HG02973 (cell line): ENCODE data around the gene FGD3.
"Not testable (repeated sequence)": the region's sequence is repeated elsewhere in the genome, so short reads cannot be mapped to it uniquely, and the experiment has no call there.

ENCODE experiments used
- ATAC-seq: cut with Tn5 transposase; IDR thresholded peaks from one replicate; pipeline ENCODE4 v1.9.1; 2021; ENCODE audit warnings: moderate library complexity; ENCODE audit not compliant: unreplicated experiment

Gene FGD3

GRCh38 chr9:93007529-93008058 is 60.3 kb downstream of the FGD3 start:
- ATAC-seq = no peak

DNA sequence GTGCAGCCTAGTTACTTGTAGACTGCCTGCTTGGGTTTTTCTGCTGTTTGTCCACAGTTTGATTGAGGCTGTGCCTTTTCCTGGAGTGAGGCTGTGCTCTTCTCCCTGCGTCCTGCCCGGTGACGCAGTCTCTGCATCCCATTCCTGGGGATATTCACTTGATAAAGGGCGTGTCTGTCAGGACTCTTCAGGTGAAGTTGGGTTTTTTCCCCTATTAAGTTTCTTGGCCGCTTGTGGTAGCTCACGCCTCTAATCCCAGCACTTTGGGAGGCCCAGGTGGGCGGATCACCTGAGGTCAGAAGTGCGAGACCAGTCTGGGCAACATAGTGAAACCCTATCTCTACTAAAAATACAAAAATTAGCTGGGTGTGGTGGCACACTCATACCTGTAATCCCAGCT is 61.1 kb downstream of the FGD3 start:
- no peak for ATAC-seq

DNA sequence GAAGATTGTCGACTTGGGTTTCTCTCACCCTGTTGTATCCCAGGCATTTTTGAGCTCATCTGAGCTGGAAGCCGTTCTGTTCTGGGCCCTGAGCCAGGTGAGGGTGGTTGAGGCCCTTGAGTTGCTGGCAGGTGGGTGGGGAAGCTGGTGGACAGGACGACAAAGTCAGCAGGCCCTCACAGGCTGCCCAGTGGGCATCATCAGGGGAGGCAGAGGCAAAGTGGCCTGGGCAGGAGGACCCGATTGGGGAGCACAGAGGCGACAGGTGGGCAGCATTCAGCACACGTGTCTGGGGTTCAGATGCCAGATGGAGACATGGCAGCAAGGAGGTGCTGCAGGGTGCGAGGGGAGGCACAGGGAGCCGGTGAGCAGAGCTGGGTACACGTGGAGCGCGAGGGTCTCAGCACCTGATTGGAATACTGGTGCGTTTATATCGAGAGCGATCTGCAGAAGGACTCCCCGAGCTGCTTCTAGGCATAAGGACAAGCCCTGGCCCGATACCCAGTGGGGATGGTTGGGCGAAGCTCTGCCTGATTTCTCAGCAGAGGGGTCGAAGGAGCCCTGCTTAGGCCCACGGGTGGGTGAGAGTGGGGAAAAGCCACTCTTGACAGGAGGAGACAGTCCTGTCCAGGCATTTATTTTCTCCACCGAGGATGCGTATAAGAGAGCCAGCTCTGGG is 62.2 kb downstream of the FGD3 start:
- ATAC-seq = no peak

DNA sequence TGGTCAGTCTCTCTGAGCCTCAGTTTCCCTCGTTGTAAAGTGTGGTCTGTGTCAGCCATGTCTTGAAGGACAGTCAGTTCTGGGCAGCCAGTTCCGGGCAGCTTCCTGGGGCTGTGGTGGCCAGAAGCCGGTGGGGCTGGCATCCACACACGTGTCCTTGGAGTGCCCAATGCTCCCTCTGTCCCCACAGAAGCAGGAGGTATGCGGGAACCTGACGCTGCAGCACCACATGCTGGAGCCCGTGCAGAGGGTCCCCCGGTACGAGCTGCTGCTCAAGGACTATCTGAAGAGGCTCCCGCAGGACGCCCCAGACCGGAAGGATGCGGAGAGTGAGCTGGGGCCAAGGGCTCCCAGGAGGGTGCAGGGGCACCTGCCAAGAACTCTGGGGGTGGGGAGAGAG is 62.7 kb downstream of the FGD3 start:
- no peak for ATAC-seq

- no peak for ATAC-seq
These were observed 63.4 kb downstream of the FGD3 start for GRCh38 chr9:93010704-93011103.

- ATAC-seq = no peak
These were observed 63.8 kb downstream of the FGD3 start for GRCh38 chr9:93011114-93011513.

GRCh38 chr9:93012963-93013855 is 65.9 kb downstream of the FGD3 start:
- no peak for ATAC-seq

GRCh38 chr9:93013856-93014582 is 66.7 kb downstream of the FGD3 start:
- no peak for ATAC-seq

DNA sequence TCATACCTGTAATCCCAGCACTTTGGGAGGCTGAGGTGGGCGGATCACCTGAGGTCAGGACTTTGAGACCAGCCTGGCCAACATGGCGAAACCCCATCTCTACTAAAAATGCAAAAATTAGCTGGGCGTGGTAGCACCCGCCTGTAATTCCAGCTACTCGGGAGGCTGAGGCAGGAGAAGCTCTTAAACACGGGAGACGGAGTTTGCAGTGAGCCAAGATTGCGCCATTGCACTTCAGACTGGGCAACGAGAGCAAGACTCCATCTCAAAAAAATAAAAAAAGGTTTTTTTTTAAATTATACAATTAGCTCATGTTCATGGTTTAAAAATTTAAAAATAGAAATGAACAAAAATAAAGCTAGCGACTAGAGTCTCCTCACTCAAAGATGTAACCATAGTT is 67.9 kb downstream of the FGD3 start:
- not testable (repeated sequence) for ATAC-seq

DNA sequence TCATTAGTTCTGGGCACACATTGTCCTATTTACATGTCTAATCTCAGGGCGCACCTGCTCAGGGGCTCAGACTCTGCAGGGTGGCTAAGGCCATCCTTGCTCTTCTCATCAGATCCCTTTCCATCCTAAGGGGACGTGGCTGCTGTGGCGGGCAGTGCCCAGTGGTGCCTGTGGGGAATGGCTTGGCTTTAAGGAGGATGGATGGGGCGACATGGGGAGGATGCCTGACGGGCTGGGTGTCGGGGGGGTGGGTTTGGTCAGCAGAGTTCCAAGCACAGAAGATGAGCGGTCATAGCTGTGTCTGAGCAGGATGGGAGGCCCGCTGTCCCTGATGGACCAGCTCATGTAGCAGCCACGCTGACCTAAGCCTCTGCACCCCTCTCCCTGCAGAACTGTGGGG is 70.3 kb downstream of the FGD3 start:
- no peak for ATAC-seq

DNA sequence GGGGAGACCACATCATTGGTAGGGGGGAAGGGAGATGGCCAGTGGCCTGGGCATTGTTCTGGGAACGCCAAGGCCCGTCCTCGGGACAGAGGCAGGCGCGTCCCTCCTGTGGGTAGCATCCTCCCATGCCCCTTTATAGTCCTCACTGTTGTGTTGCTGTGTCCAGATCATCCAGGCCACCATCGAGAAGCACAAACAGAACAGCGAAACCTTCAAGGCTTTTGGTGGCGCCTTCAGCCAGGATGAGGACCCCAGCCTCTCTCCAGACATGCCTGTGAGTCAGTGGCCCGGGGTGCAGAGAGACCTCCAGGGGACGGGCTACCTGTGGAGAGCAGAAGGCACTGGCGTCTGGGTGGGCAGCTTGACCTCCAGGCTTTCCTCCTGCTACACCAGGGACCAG is 72.8 kb downstream of the FGD3 start:
- ATAC-seq = no peak

DNA sequence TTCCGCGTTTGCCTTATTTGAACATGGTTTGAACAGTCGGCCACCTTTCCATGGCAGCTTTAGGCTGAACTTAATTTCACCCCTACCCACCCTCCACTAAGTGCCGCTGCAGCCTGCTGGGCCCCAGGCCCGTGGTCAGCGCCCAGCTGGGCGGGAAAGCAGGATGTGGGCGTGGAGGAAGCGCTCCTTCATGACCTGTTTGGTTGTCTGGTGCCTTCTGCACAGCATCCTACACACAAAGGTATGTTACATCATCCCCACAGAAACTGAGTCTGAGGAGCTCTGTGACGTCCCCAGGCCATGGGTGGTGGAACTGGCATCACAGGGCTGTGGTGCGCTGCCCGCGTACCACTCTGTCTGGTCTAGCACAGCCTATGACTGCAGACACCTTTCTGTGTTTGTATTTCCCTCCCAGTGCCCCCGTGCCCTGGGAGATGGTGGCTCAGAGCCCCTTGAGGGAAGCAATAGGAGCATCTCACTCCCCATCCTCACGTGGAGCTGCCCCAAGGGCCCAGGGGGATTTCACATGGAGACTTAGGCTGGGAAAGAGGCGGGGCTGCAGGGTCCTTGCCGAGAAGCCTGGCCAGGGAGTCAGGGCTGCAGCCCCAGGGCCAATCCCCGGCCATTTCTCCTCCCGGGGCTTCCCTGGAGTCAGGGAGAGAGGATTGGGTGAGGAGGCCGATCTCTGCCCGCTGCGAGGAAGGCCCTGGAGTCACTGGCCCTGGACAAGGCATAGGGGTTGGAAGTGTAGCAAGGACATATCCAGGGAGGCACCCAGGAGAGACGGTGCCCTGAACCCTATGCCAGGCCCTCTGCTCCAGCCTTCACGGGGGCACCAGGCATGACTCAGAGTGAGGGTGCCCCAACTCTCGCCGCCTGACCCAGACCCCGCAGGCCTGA is 73.7 kb downstream of the FGD3 start:
- ATAC-seq = no peak

DNA sequence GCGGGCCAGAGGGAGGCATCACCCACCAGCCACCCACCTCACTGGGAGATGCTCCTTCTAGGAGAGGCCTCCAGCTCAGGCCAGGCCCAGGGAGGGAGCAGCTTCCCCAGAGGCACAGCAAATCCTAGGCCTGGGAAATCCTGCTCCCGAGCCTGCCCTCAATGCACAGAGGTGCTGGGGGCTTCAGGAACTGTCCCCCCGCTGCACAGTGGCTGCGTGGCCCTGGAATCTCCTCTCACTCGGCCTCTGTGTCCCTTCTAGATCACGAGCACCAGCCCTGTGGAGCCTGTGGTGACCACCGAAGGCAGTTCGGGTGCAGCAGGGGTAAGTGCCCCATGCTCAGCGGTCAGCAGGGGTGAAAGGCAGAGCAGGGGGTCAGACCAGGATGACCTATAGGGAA is 74.7 kb downstream of the FGD3 start:
- ATAC-seq = no peak

DNA sequence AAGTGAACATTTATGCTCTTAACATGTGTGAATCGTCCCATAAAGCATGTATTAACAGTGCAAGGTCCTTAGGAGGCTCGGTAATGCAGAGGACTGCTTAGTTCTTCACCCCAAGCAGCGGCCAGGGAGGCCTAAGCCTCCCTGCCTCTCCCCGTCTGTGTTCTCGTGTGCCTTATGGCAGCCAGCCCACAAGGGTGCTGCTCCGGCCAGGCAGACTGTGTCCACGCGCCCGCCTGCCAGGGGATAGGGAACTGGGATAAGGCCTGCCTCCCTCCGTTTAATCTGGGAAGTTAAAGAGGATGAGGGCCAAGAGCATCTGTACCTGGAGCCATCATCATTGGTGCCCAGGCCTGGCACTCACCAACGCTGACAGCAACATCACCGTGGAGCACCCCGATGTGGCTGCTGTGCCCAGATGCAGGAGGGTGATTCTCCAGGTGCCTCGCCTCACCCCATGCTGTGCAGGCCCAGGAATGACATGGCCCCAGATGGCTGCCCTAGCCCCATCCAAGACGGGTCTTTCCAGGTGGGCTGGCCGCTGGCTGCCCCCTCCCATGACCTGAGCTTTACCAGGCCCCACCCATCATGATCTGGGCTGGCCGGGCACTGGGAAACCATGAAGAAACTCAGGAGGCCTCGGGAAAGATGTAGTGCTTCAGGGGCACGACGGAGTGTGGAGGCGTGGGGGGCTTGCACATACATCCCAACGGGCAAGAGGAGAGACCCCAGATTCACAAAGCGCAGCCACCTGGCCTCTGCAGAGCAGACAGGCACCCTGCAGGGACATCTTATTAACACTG is 75.6 kb downstream of the FGD3 start:
- no peak for ATAC-seq

GRCh38 chr9:93023521-93023815 is 76.1 kb downstream of the FGD3 start:
- ATAC-seq = no peak

- ATAC-seq = no peak
These were observed 77.3 kb downstream of the FGD3 start for GRCh38 chr9:93024646-93024910.

DNA sequence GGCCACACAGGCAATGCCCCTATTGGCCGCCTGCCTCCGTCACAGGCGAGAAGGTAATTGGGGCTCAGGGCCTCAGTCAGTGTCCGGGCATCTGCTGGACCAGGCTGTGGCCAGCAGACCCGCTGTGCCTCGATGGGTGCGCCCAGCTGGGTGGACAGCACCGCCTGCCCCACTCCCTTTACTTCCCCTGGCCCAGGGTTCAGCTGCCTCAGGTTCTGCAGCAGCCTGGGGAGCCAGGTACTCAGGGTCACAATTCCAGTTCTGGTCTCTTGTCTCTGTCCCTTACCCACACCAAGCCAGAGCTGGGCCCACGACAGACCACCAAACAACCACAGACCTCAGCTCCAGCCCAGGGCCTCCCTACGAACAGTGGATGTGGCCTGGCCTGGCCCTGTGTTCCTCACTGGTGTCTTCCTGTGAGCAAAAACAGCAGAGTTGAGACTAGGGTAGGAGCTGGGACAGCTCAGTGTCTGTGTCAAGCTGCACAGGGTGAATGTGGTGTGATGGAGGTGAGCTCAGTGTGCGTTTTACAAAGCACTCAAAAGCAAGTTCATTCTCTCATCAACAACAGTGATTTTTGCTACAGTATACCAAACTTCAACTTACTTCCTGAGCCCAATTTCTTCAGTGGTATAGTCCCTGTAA is 77.8 kb downstream of the FGD3 start:
- no peak for ATAC-seq

GRCh38 chr9:93025736-93026135 is 78.4 kb downstream of the FGD3 start:
- no peak for ATAC-seq

- no peak for ATAC-seq
These were observed 79.3 kb downstream of the FGD3 start for GRCh38 chr9:93026640-93027039.

GRCh38 chr9:93027750-93028149 is 80.4 kb downstream of the FGD3 start:
- ATAC-seq = no peak
